Activated T-cell treated with anti-CD3 and anti-CD28 coated beads for 4 hours (primary cell): ENCODE measurements around the gene AGK.

Experiments used
- DNase-seq: peaks from one replicate; pipeline ENCODE4 v3.0.0-alpha.2; 2020

AGK gene

GRCh38 chr7:141551094-141551781 lies at the start of gene AGK:
Gene AGK, plus strand, starts transcription at chr7:141551410. Its CDS starts 4,057 bp downstream, at chr7:141555467.
- DNase-seq = peak; percentile 65

- DNase-seq = no peak
These were observed 49.8 kb upstream of the AGK start for GRCh38 chr7:141501451-141501850.

GRCh38 chr7:141511316-141511675 lies 39.9 kb upstream of the AGK start:
- DNase-seq = no peak

- no peak for DNase-seq
These were observed 39.4 kb upstream of the AGK start for GRCh38 chr7:141511676-141512396.

GRCh38 chr7:141512597-141512996 lies 38.6 kb upstream of the AGK start:
- no peak for DNase-seq

GRCh38 chr7:141513720-141514119 lies 37.5 kb upstream of the AGK start:
- no peak for DNase-seq

- DNase-seq = no peak
These were observed 35.3 kb upstream of the AGK start for GRCh38 chr7:141515941-141516340.

- no peak for DNase-seq
These were observed 31.6 kb upstream of the AGK start for GRCh38 chr7:141519623-141520022.

GRCh38 chr7:141522657-141523342 lies 28.4 kb upstream of the AGK start:
- DNase-seq = no peak

GRCh38 chr7:141525973-141526514 lies 25.2 kb upstream of the AGK start:
- no peak for DNase-seq

- DNase-seq = no peak
These were observed 24.1 kb upstream of the AGK start for GRCh38 chr7:141527076-141527475.

- no peak for DNase-seq
These were observed 22.8 kb upstream of the AGK start for GRCh38 chr7:141528399-141528798.

GRCh38 chr7:141533149-141533949 lies 17.9 kb upstream of the AGK start:
- DNase-seq = peak; percentile 39

- DNase-seq = no peak
These were observed 16.2 kb upstream of the AGK start for GRCh38 chr7:141534757-141535737.

- DNase-seq = no peak
These were observed 13.3 kb upstream of the AGK start for GRCh38 chr7:141537906-141538305.

GRCh38 chr7:141541375-141541774 lies 9.8 kb upstream of the AGK start:
- DNase-seq = no peak

GRCh38 chr7:141544831-141545230 lies 6.4 kb upstream of the AGK start:
- no peak for DNase-seq

GRCh38 chr7:141549582-141549981 lies 1.6 kb upstream of the AGK start:
- no peak for DNase-seq

- DNase-seq = no peak
These were observed 670 bp upstream of the AGK start for GRCh38 chr7:141550386-141551093.

GRCh38 chr7:141551782-141552181 lies 572 bp downstream of the AGK start:
- DNase-seq = no peak

GRCh38 chr7:141557360-141557759 lies 6.2 kb downstream of the AGK start:
- DNase-seq = no peak
